Measurements from ENCODE around the gene TTYH1. TPM values are rescaled to one million over a fixed set of nuclear protein-coding genes. Genes with fewer than 3 reads are reported as not detected.

TTYH1 gene
- total RNA-seq, 1 experiment from 2014 or later: 2.9 TPM

GRCh38 chr19:54403054-54403453 is 12.2 kb upstream of the TTYH1 start:
- intact Hi-C loops (cut with micrococcal nuclease; ENCODE audit: unreplicated experiment): no loop called here

GRCh38 chr19:54405628-54406027 is 9.6 kb upstream of the TTYH1 start:
- intact Hi-C loops (cut with micrococcal nuclease; ENCODE audit: unreplicated experiment): no loop called here
- peaks cover 41% of the 10 kb centered on the region for H3K27me3 Mint-ChIP-seq (ENCODE audit: unreplicated experiment)

More at GRCh38 chr19:54403054-54403453, 12.2 kb upstream of the TTYH1 start:
- CTCF ChIA-PET: no interaction called here
- H3K27ac Mint-ChIP-seq (ENCODE audit: unreplicated experiment): no peak overlapping the region
- peaks cover 8% of the 10 kb centered on the region for H3K4me1 Mint-ChIP-seq (ENCODE audit: low read depth, unreplicated experiment)
- no peaks in the 10 kb centered on the region for H3K36me3 Mint-ChIP-seq (ENCODE audit: insufficient read depth, unreplicated experiment)
- TF ChIP-seq CTCF (IDR thresholded peaks at IDR 0.05; ENCODE audit: unreplicated experiment): no peak
- DNase-seq: no peak
- no TSS peak for BruUV-seq (replicated peaks)
- H3K4me3 Mint-ChIP-seq (ENCODE audit: low read depth, unreplicated experiment): no peak overlapping the region
- no peaks in the 10 kb centered on the region for H3K9me3 Mint-ChIP-seq (ENCODE audit: low read depth, unreplicated experiment)
- H3K27me3 Mint-ChIP-seq (ENCODE audit: unreplicated experiment): peaks cover 25% of the 10 kb centered on the region

GRCh38 chr19:54407780-54408179 is 7.5 kb upstream of the TTYH1 start:
- DNase-seq: no peak
- H3K36me3 Mint-ChIP-seq (ENCODE audit: insufficient read depth, unreplicated experiment): no peaks in the 10 kb centered on the region
- no TSS peak for BruUV-seq (replicated peaks)
- TF ChIP-seq CTCF (IDR thresholded peaks at IDR 0.05; ENCODE audit: unreplicated experiment): no peak
- H3K27ac Mint-ChIP-seq (ENCODE audit: unreplicated experiment): no peak overlapping the region
- H3K27me3 Mint-ChIP-seq (ENCODE audit: unreplicated experiment): peaks cover 53% of the 10 kb centered on the region
- H3K4me1 Mint-ChIP-seq (ENCODE audit: low read depth, unreplicated experiment): no peaks in the 10 kb centered on the region
- intact Hi-C loops (cut with micrococcal nuclease; ENCODE audit: unreplicated experiment): no loop called here
- CTCF ChIA-PET: no interaction called here
- peaks cover 2% of the 10 kb centered on the region for H3K9me3 Mint-ChIP-seq (ENCODE audit: low read depth, unreplicated experiment)
- H3K4me3 Mint-ChIP-seq (ENCODE audit: low read depth, unreplicated experiment): no peak overlapping the region

More at GRCh38 chr19:54405628-54406027, 9.6 kb upstream of the TTYH1 start:
- H3K36me3 Mint-ChIP-seq (ENCODE audit: insufficient read depth, unreplicated experiment): no peaks in the 10 kb centered on the region
- H3K27ac Mint-ChIP-seq (ENCODE audit: unreplicated experiment): no peak overlapping the region
- DNase-seq: no peak
- H3K9me3 Mint-ChIP-seq (ENCODE audit: low read depth, unreplicated experiment): peaks cover 2% of the 10 kb centered on the region
- H3K4me3 Mint-ChIP-seq (ENCODE audit: low read depth, unreplicated experiment): no peak overlapping the region
- no peak for TF ChIP-seq CTCF (IDR thresholded peaks at IDR 0.05; ENCODE audit: unreplicated experiment)
- CTCF ChIA-PET: no interaction called here
- BruUV-seq (replicated peaks): no TSS peak
- no peaks in the 10 kb centered on the region for H3K4me1 Mint-ChIP-seq (ENCODE audit: low read depth, unreplicated experiment)

- CTCF ChIA-PET: no interaction called here
- TF ChIP-seq CTCF (IDR thresholded peaks at IDR 0.05; ENCODE audit: unreplicated experiment): no peak
- Mint-ChIP-seq H3K4me1 (ENCODE audit: low read depth, unreplicated experiment) (no peaks in the 10 kb centered on the region), H3K36me3 (ENCODE audit: insufficient read depth, unreplicated experiment) (no peaks in the 10 kb centered on the region), H3K9me3 (ENCODE audit: low read depth, unreplicated experiment) (peaks cover 5% of the 10 kb centered on the region), H3K27me3 (ENCODE audit: unreplicated experiment) (peaks cover 61% of the 10 kb centered on the region), H3K27ac (ENCODE audit: unreplicated experiment) (no peak overlapping the region), H3K4me3 (ENCODE audit: low read depth, unreplicated experiment) (no peak overlapping the region)
- intact Hi-C loops (cut with micrococcal nuclease; ENCODE audit: unreplicated experiment): no loop called here
- no TSS peak for BruUV-seq (replicated peaks)
- DNase-seq: no peak
Measured at GRCh38 chr19:54408456-54409026, 6.7 kb upstream of the TTYH1 start.

All from Calu3 (cell line).